GM19043 (cell line): ENCODE results near the gene HNRNPAB.

Source experiments
- ATAC-seq: cut with Tn5 transposase; IDR thresholded peaks from one replicate; pipeline ENCODE4 v1.9.1; 2021; ENCODE audit warnings: low read depth; ENCODE audit not compliant: unreplicated experiment

The HNRNPAB gene

GRCh38 chr5:178204182-178204934, at the start of gene HNRNPAB:
Gene HNRNPAB (plus strand): TSS chr5:178204533. CDS start chr5:178204838, 305 bp downstream.
- ATAC-seq, result peak; percentile 77

DNA sequence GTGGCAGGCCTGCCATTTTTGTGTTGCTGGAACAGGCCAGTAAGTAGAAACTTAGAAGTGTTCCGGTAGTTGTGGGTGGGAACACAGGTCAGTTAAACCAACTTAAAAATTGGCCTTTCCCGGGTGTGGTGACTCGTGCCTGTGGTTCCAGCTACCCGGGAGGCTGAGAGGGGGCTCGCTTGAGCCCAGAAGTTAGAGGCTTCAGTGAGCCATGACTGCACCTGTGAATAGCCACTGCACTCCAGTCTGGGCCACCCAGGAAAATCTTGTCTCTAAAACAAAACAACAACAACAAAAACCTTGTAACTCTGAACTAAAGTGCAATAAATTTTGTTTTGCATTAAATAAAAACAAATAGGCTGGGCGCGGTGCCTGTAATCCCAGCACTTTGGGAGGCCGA, 49.3 kb upstream of the HNRNPAB start:
- ATAC-seq, result no peak

GRCh38 chr5:178160176-178160575, 44.2 kb upstream of the HNRNPAB start:
- ATAC-seq, result no peak

GRCh38 chr5:178162481-178162880, 41.9 kb upstream of the HNRNPAB start:
- no peak for ATAC-seq

DNA sequence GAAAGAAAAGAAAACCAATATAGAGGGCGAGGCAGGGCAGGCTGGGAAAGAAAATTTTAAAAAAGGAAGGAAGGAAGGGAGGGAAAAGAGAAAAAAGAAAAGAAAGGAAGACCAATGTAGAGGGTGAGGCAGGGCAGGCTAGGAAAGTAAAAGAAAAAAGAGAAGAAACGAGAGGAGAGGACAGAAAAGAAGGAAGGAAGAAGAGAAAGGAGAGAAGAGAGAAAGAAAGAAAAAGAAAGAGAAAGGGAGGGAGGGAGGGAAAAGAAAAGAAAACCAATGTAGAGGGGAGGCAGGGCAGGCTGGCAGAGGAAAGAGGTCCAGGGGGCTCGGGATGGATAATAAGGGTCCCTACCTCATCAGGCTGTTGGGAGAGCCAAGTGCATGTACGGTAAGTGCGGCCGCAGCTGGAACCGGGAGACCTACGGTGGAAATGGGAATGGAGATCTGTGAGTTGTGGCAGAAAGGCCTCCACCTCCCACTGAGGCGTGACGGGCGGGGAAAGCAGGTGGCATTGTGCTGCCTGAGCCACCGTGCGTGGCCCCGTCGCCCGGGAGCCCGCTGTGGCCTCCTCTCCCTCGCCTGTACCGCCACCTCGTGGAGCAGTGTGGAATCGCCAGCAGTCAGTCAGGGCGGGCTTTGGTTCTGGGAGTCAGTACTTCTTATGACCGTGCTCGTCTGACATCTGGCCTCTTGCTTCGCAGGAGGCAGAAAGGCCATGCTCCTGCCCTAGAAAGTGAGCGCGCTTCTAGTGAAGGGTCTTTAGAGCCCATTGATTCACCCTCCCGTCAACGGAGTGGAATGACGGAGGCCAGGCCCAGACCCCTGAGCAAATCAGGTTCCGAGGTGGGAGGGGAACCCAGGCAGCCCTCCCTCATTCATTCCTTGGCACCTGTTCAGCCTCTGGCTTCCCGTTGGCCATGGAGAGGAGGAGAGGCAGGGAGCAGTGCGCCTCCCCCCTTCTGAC, 40.3 kb upstream of the HNRNPAB start:
- peak; percentile 85 for ATAC-seq

- ATAC-seq, result no peak
These were observed 38.8 kb upstream of the HNRNPAB start for GRCh38 chr5:178165581-178165980.

DNA sequence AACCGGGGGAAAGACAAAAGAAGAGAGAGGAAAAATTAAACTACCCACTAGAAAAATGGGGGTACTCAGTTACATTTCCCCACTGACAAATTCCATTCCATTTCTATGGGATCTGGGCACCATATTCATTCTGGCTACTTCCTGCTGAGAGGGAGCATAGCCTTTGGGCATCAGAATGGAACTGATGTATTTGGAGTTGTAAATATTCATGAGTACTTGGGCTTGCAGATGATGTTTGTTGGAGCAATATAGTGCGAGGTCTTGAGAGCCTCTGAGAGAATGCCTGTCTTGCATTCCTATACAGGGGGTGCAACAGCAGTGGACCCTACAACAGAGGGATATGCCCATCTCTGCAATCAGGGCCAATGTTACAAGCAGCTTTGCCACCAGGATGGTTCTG, 33.9 kb upstream of the HNRNPAB start:
- no peak for ATAC-seq

GRCh38 chr5:178174456-178174855, 29.9 kb upstream of the HNRNPAB start:
- ATAC-seq, result no peak

- ATAC-seq, result no peak
These were observed 27.5 kb upstream of the HNRNPAB start for GRCh38 chr5:178176791-178177190.

GRCh38 chr5:178177569-178177968, 26.8 kb upstream of the HNRNPAB start:
- no peak for ATAC-seq

GRCh38 chr5:178180141-178180863, 24.0 kb upstream of the HNRNPAB start:
- ATAC-seq, result no peak

- ATAC-seq, result no peak
These were observed 22.0 kb upstream of the HNRNPAB start for GRCh38 chr5:178182158-178182876.

- ATAC-seq, result no peak
These were observed 17.9 kb upstream of the HNRNPAB start for GRCh38 chr5:178186427-178186826.

DNA sequence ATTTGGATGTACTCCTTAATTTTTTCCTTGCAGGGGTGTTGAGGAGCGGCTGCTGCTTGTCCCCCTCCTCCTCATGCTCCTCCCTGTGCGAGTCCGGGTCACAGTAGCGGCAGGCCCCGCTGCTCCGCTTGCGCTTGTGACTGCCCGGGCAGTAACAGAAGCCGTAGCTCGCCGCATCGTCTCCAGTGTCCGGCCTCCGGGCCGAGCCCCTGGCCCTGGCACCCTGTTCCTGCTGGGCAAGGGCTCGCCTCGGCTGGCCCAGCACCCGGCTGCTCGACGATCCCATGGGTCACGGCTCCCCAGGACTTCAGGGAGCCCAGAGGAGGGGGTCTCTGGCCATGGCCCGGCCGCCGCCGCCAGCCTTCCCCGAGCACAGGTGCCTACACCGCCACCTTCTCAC, 17.3 kb upstream of the HNRNPAB start, which contains the start of gene GMCL2:
Gene GMCL2, minus strand, starts transcription at position 358 of the 400 bp plus-strand sequence. Its CDS starts 72 bp downstream, at position 286.
- ATAC-seq, result no peak

DNA sequence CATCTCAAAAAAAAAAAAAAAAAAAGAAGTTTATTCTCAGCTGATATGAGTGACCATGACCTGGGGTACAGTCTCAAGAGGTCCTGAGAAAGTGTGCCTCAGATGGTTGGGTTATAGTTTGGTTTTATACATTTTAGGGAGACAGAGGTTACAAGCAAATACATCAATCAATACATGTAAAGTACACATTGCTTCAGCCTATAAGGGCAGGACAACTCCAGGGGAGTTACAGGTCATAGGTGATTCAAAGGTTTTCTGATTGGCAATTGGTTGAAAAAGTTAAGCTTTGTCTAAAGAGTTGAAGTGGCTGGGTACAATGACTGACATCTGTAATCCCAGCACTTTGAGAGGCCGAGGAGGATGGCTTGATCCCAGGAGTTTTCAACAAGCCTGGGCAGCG, 14.9 kb upstream of the HNRNPAB start:
- ATAC-seq, result no peak

- no peak for ATAC-seq
These were observed 12.7 kb upstream of the HNRNPAB start for GRCh38 chr5:178191661-178192060.

GRCh38 chr5:178192244-178192643, 12.1 kb upstream of the HNRNPAB start:
- no peak for ATAC-seq

GRCh38 chr5:178192787-178193186, 11.5 kb upstream of the HNRNPAB start:
- ATAC-seq, result no peak

DNA sequence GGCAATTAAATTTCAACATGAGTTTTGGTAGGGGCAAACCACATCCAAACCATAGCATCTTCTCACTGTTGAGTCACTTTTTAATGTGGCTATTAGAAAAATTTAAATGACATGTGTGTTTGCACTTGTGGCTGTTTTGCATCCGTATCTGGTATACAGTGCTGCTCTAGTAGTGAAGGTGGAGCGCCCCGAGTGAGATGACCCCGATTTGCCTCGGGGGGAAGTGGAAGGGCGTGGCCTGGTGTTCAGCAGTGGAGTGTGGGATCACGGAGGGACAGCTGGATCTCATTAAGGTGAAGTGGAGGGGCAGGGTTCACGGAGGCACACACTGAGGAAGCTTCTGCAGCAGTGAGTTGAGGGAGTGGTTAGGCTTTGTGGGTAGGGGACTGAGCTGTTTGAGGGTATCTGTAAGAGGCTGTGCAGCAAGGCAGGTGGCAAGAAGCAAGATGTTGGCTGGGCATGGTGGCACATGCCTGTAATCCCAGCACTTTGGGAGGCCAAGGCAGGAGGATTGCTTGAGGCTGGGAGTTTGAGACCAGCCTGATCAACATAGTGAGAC, 11.0 kb upstream of the HNRNPAB start:
- no peak for ATAC-seq

- ATAC-seq, result no peak
These were observed 10.3 kb upstream of the HNRNPAB start for GRCh38 chr5:178194026-178194425.
